ENCODE results near the gene CCND3.

The CCND3 gene

GRCh38 chr6:41937472-41937860 lies 4.1 kb downstream of the CCND3 start:
- no peaks in the 10 kb centered on the region for H3K9me3 ChIP-seq (replicated peaks; ENCODE audit: insufficient read depth, low read length)
- H3K4me1 ChIP-seq (ENCODE audit: low read length), result peaks cover 36% of the 10 kb centered on the region
- H3K27me3 ChIP-seq (replicated peaks; ENCODE audit: insufficient read depth, low read length), result no peaks in the 10 kb centered on the region
- H4K20me1 ChIP-seq (ENCODE audit: insufficient read depth, low read length), result no peaks in the 10 kb centered on the region
- DNase-seq, result no peak
- H3F3A ChIP-seq (ENCODE audit: insufficient read depth, low read length), result peaks cover 24% of the 10 kb centered on the region
- no peak overlapping the region for H3K4me3 ChIP-seq (ENCODE audit: low read length)
- H2AFZ ChIP-seq (ENCODE audit: low read length), result no peak overlapping the region
- no peak overlapping the region for H3K27ac ChIP-seq (ENCODE audit: low read length)
- TF ChIP-seq EZH2phosphoT487 (IDR thresholded peaks at IDR 0.05; ENCODE audit: low read length) (no peak), CTCF (IDR thresholded peaks at IDR 0.05; ENCODE audit: low read length) (no peak), EZH2 (optimal IDR thresholded peaks at IDR 0.05; ENCODE audit: low read depth, low read length) (no peak)
- H3K9me2 ChIP-seq (replicated peaks; ENCODE audit: insufficient read depth, low read length), result no peaks in the 10 kb centered on the region
- H3K36me3 ChIP-seq (replicated peaks; ENCODE audit: insufficient read depth, low read length), result 0 out of 2 replicates have a peak, but pooled peaks cover 14% of the 10 kb centered on the region
- H3K4me2 ChIP-seq (ENCODE audit: low read depth, low read length), result no peak overlapping the region
- no peak overlapping the region for H3K9ac ChIP-seq (ENCODE audit: low read length)
- H3K79me2 ChIP-seq (ENCODE audit: low read length), result peaks cover 59% of the 10 kb centered on the region

GRCh38 chr6:41936073-41936837 lies 5.4 kb downstream of the CCND3 start:
- peaks cover 14% of the 10 kb centered on the region; the same call in 1 of the 2 replicates for H3K36me3 ChIP-seq (replicated peaks; ENCODE audit: insufficient read depth, low read length)
- peak overlapping the region; percentile 36; the same call in 1 of the 2 replicates for H3K4me2 ChIP-seq (ENCODE audit: low read depth, low read length)

GRCh38 chr6:41935685-41936072 lies 5.9 kb downstream of the CCND3 start:
- TF ChIP-seq EZH2phosphoT487 (IDR thresholded peaks at IDR 0.05; ENCODE audit: low read length) (no peak), CTCF (IDR thresholded peaks at IDR 0.05; ENCODE audit: low read length) (no peak), EZH2 (optimal IDR thresholded peaks at IDR 0.05; ENCODE audit: low read depth, low read length) (no peak)
- peaks cover 14% of the 10 kb centered on the region; the same call in 1 of the 2 replicates for H3K36me3 ChIP-seq (replicated peaks; ENCODE audit: insufficient read depth, low read length)
- no peaks in the 10 kb centered on the region for H4K20me1 ChIP-seq (ENCODE audit: insufficient read depth, low read length)
- no peak overlapping the region for H2AFZ ChIP-seq (ENCODE audit: low read length)
- peaks cover 31% of the 10 kb centered on the region for H3K4me1 ChIP-seq (ENCODE audit: low read length)
- peak overlapping the region; percentile 36; the same call in 1 of the 2 replicates for H3K4me2 ChIP-seq (ENCODE audit: low read depth, low read length)
- H3K27me3 ChIP-seq (replicated peaks; ENCODE audit: insufficient read depth, low read length), result no peaks in the 10 kb centered on the region
- no peak overlapping the region for H3K4me3 ChIP-seq (ENCODE audit: low read length)
- H3K79me2 ChIP-seq (ENCODE audit: low read length), result peaks cover 51% of the 10 kb centered on the region
- H3K27ac ChIP-seq (ENCODE audit: low read length), result peak overlapping the region; percentile 32; the same call in 1 of the 2 replicates
- no peak overlapping the region for H3K9ac ChIP-seq (ENCODE audit: low read length)
- DNase-seq, result no peak
- H3K9me3 ChIP-seq (replicated peaks; ENCODE audit: insufficient read depth, low read length), result no peaks in the 10 kb centered on the region
- H3K9me2 ChIP-seq (replicated peaks; ENCODE audit: insufficient read depth, low read length), result no peaks in the 10 kb centered on the region
- peaks cover 24% of the 10 kb centered on the region for H3F3A ChIP-seq (ENCODE audit: insufficient read depth, low read length)

More at GRCh38 chr6:41936073-41936837, 5.4 kb downstream of the CCND3 start:
- H3K9me3 ChIP-seq (replicated peaks; ENCODE audit: insufficient read depth, low read length), result no peaks in the 10 kb centered on the region
- H3K4me3 ChIP-seq (ENCODE audit: low read length), result no peak overlapping the region
- no peak overlapping the region for H2AFZ ChIP-seq (ENCODE audit: low read length)
- no peaks in the 10 kb centered on the region for H3K9me2 ChIP-seq (replicated peaks; ENCODE audit: insufficient read depth, low read length)
- DNase-seq, result peak; percentile 85
- H3F3A ChIP-seq (ENCODE audit: insufficient read depth, low read length), result peaks cover 24% of the 10 kb centered on the region
- peak overlapping the region; percentile 32; the same call in 1 of the 2 replicates for H3K27ac ChIP-seq (ENCODE audit: low read length)
- H3K9ac ChIP-seq (ENCODE audit: low read length), result no peak overlapping the region
- H3K27me3 ChIP-seq (replicated peaks; ENCODE audit: insufficient read depth, low read length), result no peaks in the 10 kb centered on the region
- H3K4me1 ChIP-seq (ENCODE audit: low read length), result peaks cover 31% of the 10 kb centered on the region
- TF ChIP-seq EZH2phosphoT487 (IDR thresholded peaks at IDR 0.05; ENCODE audit: low read length), result no peak
- no peak for TF ChIP-seq EZH2 (optimal IDR thresholded peaks at IDR 0.05; ENCODE audit: low read depth, low read length)
- peak; percentile 90 for TF ChIP-seq CTCF (IDR thresholded peaks at IDR 0.05; ENCODE audit: low read length)
- no peaks in the 10 kb centered on the region for H4K20me1 ChIP-seq (ENCODE audit: insufficient read depth, low read length)
- peaks cover 57% of the 10 kb centered on the region for H3K79me2 ChIP-seq (ENCODE audit: low read length)

Data from MM.1S (cell line).